NCI-H446 treated with DMSO at 0.1 percent for 48 hours (cell line): ENCODE results near the gene DNAJB12.
"Not testable (repeated sequence)": the region's sequence is repeated elsewhere in the genome, so short reads cannot be mapped to it uniquely, and the experiment has no call there.

Source experiments
- DNase-seq: peaks from one replicate; lab custom pipeline; 2025; lab: John Stamatoyannopoulos, UW

Gene DNAJB12

DNA sequence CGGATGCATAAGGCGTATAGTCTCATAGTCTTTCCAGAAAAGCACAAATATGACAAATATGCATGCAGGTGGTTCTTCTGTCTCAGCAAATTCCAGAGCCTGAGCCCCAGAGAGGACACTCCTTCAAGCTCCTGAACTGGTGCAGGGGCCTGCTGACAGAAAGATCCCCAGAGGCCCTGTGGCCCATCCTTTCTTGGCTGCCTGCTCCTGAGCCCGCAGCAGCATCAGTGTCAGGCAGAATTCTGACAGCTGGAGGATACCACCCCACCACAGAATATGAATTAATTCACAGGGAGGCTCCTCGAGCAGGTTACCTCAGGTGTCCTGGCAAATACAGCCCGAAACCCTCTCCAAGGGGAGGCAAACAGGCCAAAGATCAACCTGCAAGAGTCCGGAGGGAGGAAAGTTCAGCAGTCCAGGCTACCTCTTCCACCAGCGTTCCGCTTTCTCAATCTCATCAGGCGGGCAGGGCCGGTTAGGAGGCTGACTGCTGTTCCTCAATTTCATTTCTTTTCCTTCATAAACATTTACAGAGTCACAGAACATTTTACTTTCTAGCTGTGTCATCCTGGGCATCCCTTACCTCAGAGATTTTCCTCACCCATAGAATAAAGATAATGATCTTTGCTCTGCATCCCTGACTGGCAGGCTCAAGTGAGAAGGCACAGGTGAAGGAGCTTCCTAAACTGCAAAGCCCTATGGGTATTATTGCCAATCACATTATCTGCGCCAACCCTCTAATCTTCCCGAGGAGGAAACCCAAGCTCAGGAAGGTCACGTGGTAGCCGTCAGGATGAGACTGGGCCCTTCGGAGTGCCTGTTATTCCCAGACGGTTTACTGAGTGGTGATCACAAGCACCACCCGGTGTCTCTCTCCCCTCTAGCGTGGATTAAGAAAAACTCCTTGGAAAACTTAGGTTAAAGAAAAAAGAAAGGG is 1.4 kb downstream of the DNAJB12 start:
- no peak for DNase-seq

GRCh38 chr10:72351479-72351878 is 3.2 kb downstream of the DNAJB12 start:
- DNase-seq, result no peak

DNA sequence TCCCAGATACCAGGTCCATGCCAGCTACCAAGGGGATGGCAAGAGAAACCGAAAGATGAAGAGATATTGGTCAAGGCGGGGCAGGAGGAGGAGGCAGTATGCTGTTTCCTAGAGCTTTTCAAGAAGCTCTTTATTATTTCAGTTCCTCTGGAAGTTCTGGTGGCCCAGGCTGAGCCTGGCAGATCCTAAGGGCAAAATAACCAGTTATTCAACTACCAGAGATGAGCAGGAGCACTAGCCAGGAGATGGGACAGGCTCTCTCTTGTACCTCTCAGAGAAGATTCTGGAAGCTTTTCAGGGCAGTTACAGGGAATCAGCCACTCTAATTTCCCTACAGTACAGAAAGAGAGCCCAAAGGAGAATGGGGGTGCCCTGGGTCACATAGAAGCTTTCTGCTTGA is 5.3 kb downstream of the DNAJB12 start:
- no peak for DNase-seq

- no peak for DNase-seq
Observed at GRCh38 chr10:72348282-72348681, 6.4 kb downstream of the DNAJB12 start.

DNA sequence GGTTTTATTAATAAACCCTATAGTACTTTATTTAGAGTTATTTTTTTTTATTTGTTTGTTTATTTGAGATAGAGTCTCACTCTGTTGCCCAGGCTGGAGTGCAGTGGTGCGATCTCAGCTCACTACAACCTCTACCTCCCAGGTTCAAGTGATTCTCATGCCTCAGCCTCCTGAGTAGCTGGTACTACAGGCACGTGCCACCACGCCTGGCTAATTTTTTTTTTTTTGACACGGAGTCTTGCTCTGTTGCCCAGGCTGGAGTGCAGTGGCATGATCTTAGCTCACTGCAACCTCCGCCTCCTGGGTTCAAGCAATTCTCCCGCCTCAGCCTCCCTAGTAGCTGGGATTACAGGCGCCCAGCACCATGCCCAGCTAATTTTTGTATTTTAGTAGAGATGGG is 8.6 kb downstream of the DNAJB12 start:
- not testable (repeated sequence) for DNase-seq

- DNase-seq, result no peak
Observed at GRCh38 chr10:72344932-72345331, 9.8 kb downstream of the DNAJB12 start.

DNA sequence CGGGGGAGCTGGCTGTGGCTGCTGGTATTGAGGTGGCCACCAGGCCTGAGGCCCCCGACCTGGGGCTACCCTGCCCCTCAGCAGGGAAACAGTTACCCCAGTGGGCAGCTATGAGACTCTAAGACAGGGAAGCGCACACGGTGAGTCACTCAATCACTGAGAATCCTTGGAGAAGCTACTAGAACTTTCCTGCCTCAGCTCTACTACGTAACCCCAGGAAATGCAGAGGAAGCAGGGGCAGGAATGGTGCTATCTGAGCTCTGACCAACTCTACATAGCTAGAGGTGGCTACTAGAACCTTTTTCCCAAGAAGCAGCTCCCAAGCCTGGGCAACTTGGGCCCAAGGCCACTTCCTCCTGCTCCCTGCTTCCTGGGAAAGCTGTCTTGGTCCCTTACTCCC is 11.8 kb downstream of the DNAJB12 start:
- DNase-seq, result no peak

DNA sequence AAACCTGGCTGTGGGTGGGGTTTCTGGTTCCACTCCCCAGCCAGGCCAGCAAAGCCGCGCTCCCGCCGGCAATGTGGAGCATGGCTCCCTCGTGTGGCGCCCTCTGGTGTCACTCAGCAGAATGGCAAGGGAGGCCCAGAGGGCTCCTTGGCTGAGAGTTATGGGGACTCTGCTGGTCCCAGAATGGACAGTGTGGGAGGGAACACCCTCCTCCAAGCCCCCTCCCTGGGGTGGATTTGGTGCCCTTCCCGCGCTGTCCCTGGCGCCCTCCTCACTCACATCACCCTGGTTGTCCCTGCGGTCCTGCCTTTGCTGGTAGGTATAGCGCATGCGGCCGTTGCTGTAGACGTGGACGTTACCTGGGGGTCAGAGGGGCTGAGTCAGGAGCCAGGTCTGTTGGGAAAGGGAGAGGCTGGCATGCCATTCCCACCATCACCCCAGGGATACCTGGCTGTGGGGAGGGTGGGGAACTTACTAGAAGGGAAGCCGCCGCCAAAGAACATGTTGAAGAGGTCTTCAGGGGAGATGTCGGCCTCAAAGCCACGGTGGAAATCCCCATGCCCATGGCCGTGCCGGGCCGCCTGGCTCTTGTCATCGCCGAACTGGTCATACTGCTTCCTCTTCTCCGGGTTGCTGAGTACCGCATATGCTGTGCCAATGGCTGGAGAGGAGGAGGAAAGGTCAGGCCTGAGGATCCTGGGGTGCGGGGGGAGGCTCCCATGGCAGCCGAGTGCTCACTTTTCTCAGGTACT is 14.0 kb downstream of the DNAJB12 start:
- no peak for DNase-seq

DNA sequence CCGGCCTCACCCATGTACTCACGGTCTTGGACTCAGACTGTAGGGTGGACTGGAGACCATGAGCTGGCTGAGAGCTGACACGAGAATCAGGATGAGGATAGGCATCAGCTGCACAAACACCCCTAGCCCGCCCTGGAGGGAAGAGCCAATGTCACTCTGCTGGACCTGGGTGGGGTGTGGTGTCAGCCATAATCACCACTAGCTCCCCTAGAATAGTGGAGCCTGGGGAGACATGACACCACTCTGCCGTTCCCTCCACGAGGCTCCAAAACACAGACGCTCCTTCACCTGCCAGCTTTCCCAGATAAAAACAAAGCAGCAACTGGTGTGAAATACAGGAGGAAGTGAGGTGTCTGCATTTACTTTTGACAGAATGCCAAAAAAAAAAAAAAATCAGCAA is 16.5 kb downstream of the DNAJB12 start:
- DNase-seq, result no peak

- no peak for DNase-seq
Observed at GRCh38 chr10:72337722-72338121, 17.0 kb downstream of the DNAJB12 start.

DNA sequence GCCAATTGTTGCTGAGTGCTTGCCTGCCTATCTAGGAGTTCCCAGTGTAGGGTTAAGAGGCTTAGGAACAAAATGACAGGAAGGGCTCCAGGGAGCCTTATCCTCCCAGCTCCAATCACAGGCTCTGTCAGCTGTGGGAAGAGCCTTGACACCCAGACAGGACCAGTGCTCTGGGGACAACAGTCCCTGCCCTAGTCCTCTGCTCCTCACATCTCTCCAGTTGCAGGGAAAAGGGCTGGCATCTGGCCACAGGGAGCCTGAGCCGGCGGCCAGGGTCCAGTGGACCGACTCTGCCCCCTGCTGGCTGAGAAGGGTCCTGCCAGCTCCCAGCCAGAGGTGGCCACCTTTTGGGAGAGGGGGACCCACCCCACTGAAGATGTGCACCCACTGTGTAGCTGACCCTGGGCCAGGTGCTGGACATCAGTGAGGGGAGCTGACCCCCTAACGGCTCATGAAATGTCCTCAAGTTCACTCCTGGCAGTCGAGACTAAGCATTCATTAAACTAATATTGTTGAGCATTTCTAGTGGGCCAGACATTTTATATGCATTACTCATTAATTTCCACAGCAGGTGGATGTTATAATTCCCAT is 17.6 kb downstream of the DNAJB12 start:
- DNase-seq, result no peak

GRCh38 chr10:72336259-72337038 is 18.3 kb downstream of the DNAJB12 start:
- no peak for DNase-seq

GRCh38 chr10:72335394-72336258 is 19.1 kb downstream of the DNAJB12 start:
- no peak for DNase-seq

GRCh38 chr10:72334825-72335393 is 19.8 kb downstream of the DNAJB12 start:
- no peak for DNase-seq

DNA sequence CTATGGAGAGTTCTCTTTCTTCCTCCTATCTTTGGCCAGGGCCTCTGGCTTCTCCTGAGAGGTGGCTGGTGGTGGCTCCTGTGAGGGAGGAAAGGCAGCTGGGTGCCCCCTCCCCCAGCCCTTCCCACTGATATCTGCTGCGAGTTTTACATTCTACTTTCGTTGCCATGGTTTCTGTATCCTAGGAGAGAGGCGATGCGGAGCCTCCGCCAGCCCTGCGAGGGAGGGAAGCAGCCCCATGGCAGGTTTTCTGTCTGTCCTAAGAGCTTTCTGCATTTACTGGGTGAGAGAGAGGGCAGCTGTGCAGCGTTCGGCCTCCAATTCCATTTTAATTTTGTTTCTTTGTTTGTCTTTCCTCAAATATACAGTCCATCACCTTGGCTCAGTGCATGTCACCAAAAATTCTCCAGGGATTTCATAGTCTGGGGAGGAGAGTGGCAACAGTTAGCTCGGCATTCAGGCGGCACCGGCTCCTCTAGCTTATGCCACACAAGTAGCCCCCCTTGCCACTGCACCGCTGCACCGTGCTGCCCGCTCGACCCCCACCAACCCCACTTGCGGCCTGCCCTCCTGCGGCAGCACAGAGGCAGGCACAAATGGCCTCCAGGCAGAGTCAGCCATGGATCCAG is 20.4 kb downstream of the DNAJB12 start:
- no peak for DNase-seq

DNA sequence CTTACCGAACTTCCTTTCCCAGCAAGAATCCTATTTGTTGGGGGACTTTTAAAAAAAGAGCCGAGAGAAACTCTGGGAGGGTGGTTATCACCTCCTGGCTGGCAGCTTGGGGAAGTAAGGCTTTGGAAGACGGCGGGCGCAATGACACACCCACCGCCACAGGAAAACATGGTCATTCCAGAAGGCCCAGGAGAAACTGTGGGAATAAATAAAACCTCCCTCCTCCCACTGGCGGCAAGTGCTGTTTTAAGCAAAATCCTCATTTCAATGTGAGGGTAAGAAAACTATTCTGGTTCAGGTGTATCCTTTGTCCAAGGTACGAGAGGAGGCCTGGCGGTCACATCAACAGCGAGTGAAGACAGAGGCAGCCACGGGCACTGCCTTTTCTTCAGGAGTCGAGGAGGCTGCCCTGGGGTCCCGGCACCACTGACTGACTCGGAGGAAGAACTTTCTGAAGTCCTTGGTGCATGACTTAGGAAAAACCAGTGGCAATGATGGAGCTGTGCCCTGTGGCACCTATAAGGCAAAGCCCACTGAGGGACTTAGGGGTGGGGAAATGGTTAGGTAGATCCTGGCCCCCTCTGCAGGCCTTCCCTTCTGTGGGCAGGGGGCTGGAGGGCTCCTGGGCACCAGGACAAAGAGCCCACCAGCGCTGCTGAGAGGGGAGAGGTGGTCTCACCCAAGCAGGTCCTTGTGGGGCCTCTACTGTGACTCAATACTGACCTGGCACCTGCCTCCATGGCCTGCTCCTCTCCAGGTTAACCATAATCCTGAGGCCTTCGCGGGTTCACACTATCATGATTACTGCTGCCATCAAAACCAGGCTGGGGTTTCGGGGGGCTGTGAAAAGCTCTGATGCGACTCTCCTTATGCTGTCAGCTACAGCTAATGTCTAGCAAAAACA is 21.4 kb downstream of the DNAJB12 start:
- DNase-seq, result no peak

DNA sequence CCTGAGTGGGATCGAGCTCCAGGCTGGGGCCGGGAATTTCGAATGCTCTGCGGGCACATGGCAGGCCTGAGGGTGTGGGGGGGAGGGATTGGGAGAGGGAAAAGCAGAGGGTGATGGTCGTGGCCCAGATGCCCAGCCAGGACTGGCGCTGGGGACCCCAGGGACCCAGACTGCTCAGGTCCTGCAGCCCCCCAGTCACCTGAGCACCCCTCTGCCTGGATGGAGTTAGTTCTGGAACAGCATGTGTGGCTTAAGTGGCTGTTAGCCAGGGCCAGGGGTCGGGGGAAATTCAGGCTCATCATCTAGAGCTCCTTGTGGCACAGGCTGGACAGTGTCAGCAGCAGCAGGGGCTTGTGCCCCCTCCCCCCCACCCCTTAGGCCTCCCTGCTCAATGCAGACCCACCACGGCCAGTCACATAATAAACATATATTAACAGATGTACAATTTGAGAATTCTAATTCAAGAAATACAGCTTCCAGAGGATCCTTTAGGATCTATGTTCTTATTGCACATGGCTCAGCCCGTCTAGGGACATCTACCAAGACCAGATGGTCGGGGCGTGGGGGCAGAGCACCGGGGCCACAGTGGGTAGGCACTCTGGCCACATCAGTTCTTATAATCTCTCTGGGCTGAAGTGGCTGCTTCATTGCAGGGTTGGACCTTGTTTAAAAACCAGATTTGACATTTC is 22.2 kb downstream of the DNAJB12 start:
- no peak for DNase-seq

GRCh38 chr10:72331575-72332422 is 22.9 kb downstream of the DNAJB12 start:
- DNase-seq, result no peak
